GM12875 (cell line): Measurements from ENCODE around the gene CHI3L1.

Experiments used
- H3K4me3 ChIP-seq: one replicate; pipeline ENCODE4 v1.5.1; 2011; ENCODE audit warnings: low read depth, low read length, control low read depth
- CTCF ChIP-seq: IDR thresholded peaks from 2 replicates; pipeline ENCODE4 v1.5.1; 2011; ENCODE audit warnings: low read depth, mild to moderate bottlenecking, control low read depth, inconsistent platforms, low read length, moderate library complexity, borderline replicate concordance; ENCODE audit not compliant: insufficient read depth

Gene CHI3L1

GRCh38 chr1:203144661-203145060 lies 41.8 kb downstream of the CHI3L1 start:
- no peak for TF ChIP-seq CTCF
- H3K4me3 ChIP-seq = no peak overlapping the region

- no peak overlapping the region for H3K4me3 ChIP-seq
- no peak for TF ChIP-seq CTCF
These were observed 42.9 kb downstream of the CHI3L1 start for GRCh38 chr1:203143641-203144040.

GRCh38 chr1:203142684-203143408 lies 43.7 kb downstream of the CHI3L1 start:
- TF ChIP-seq CTCF = no peak
- no peak overlapping the region for H3K4me3 ChIP-seq

GRCh38 chr1:203142124-203142523 lies 44.4 kb downstream of the CHI3L1 start:
- no peak for TF ChIP-seq CTCF
- no peak overlapping the region for H3K4me3 ChIP-seq

- no peak overlapping the region for H3K4me3 ChIP-seq
- no peak for TF ChIP-seq CTCF
These were observed 45.6 kb downstream of the CHI3L1 start for GRCh38 chr1:203140743-203141520.

- no peak for TF ChIP-seq CTCF
- H3K4me3 ChIP-seq = no peak overlapping the region
These were observed 46.5 kb downstream of the CHI3L1 start for GRCh38 chr1:203139976-203140475.
